Memory B cell (primary cell): Measurements from ENCODE around the gene DOC2A.
"Not testable (repeated sequence)": the region's sequence is repeated elsewhere in the genome, so short reads cannot be mapped to it uniquely, and the experiment has no call there.

Experiments used
- ATAC-seq: fragments of 150-1000 bp; cut with Tn5 transposase; 2 replicates; pipeline ENCODE4 v1.10.0; 2021; ENCODE audit warnings: low read depth, mild to moderate bottlenecking, moderate library complexity
- DNase-seq, 2 donors: peaks; one replicate each; pipeline ENCODE4 v3.0.0; 2022; ENCODE audit warnings: low spot score in 2 of 2
- H3K27ac Mint-ChIP-seq: one replicate; pipeline ENCODE4 v1.8.0; 2022; ENCODE audit warnings: mild to moderate bottlenecking, moderate library complexity, mixed read lengths
- H3K27me3 Mint-ChIP-seq: one replicate; pipeline ENCODE4 v1.8.0; 2022; ENCODE audit warnings: mixed read lengths
- H3K36me3 Mint-ChIP-seq: one replicate; pipeline ENCODE4 v1.8.0; 2022; ENCODE audit warnings: mild to moderate bottlenecking, mixed read lengths
- H3K4me1 Mint-ChIP-seq: one replicate; pipeline ENCODE4 v1.8.0; 2022; ENCODE audit warnings: mixed read lengths
- H3K4me3 Mint-ChIP-seq: one replicate; pipeline ENCODE4 v1.8.0; 2022; ENCODE audit warnings: mild to moderate bottlenecking, moderate library complexity, mixed read lengths
- H3K9me3 Mint-ChIP-seq: one replicate; pipeline ENCODE4 v1.8.0; 2022; ENCODE audit warnings: mixed read lengths

DOC2A gene

GRCh38 chr16:30017937-30018336 lies 7.1 kb upstream of the DOC2A start:
- H3K27ac Mint-ChIP-seq, H3K4me1 Mint-ChIP-seq, DNase-seq, H3K36me3 Mint-ChIP-seq, ATAC-seq, H3K4me3 Mint-ChIP-seq, H3K27me3 Mint-ChIP-seq, H3K9me3 Mint-ChIP-seq: not testable (repeated sequence)

GRCh38 chr16:30017277-30017656 lies 6.4 kb upstream of the DOC2A start:
- no peak overlapping the region for H3K4me3 Mint-ChIP-seq
- no peaks in the 10 kb centered on the region for H3K9me3 Mint-ChIP-seq
- peaks cover 7% of the 10 kb centered on the region for H3K27me3 Mint-ChIP-seq
- H3K36me3 Mint-ChIP-seq = no peaks in the 10 kb centered on the region
- H3K4me1 Mint-ChIP-seq = peaks cover 7% of the 10 kb centered on the region
- H3K27ac Mint-ChIP-seq = no peak overlapping the region
- no peak for DNase-seq
- no peak for ATAC-seq

GRCh38 chr16:30016555-30017276 lies 5.9 kb upstream of the DOC2A start:
- Mint-ChIP-seq H3K36me3 (no peaks in the 10 kb centered on the region), H3K9me3 (no peaks in the 10 kb centered on the region), H3K27ac (no peak overlapping the region), H3K4me3 (no peak overlapping the region), H3K4me1 (peaks cover 11% of the 10 kb centered on the region), H3K27me3 (peaks cover 12% of the 10 kb centered on the region)
- DNase-seq = no peak
- no peak for ATAC-seq

- not testable (repeated sequence) for H3K27ac Mint-ChIP-seq, ATAC-seq, H3K4me3 Mint-ChIP-seq, H3K36me3 Mint-ChIP-seq, DNase-seq, H3K4me1 Mint-ChIP-seq, H3K9me3 Mint-ChIP-seq
- H3K27me3 Mint-ChIP-seq = peaks cover 16% of the 10 kb centered on the region
These were observed 4.6 kb upstream of the DOC2A start for GRCh38 chr16:30015450-30015849.

- not testable (repeated sequence) for ATAC-seq, H3K36me3 Mint-ChIP-seq, H3K27ac Mint-ChIP-seq, DNase-seq, H3K9me3 Mint-ChIP-seq, H3K4me3 Mint-ChIP-seq
- Mint-ChIP-seq H3K4me1 (peaks cover 13% of the 10 kb centered on the region), H3K27me3 (peaks cover 30% of the 10 kb centered on the region)
These were observed 1.8 kb upstream of the DOC2A start for GRCh38 chr16:30012598-30012997.

GRCh38 chr16:30011714-30012504 lies 1.1 kb upstream of the DOC2A start:
- Mint-ChIP-seq H3K4me3 (peak overlapping the region; percentile 85), H3K27ac (peak overlapping the region; percentile 26), H3K27me3 (peaks cover 27% of the 10 kb centered on the region), H3K4me1 (peaks cover 13% of the 10 kb centered on the region), H3K36me3 (no peaks in the 10 kb centered on the region), H3K9me3 (no peaks in the 10 kb centered on the region)
- DNase-seq (no peak), ATAC-seq (no peak)

GRCh38 chr16:30009990-30010843 lies 610 bp downstream of the DOC2A start:
- peaks cover 24% of the 10 kb centered on the region for H3K27me3 Mint-ChIP-seq
- ATAC-seq (no peak), DNase-seq (no peak)
- no peak overlapping the region for H3K27ac Mint-ChIP-seq
- H3K36me3 Mint-ChIP-seq = no peaks in the 10 kb centered on the region
- H3K4me3 Mint-ChIP-seq = peak overlapping the region; percentile 56
- H3K9me3 Mint-ChIP-seq = no peaks in the 10 kb centered on the region
- H3K4me1 Mint-ChIP-seq = peaks cover 13% of the 10 kb centered on the region

GRCh38 chr16:30009085-30009862 lies 1.6 kb downstream of the DOC2A start:
- no peaks in the 10 kb centered on the region for H3K36me3 Mint-ChIP-seq
- peak overlapping the region; percentile 50 for H3K4me3 Mint-ChIP-seq
- ATAC-seq (no peak), DNase-seq (no peak)
- H3K27ac Mint-ChIP-seq = no peak overlapping the region
- peaks cover 14% of the 10 kb centered on the region for H3K4me1 Mint-ChIP-seq
- no peaks in the 10 kb centered on the region for H3K9me3 Mint-ChIP-seq
- peaks cover 23% of the 10 kb centered on the region for H3K27me3 Mint-ChIP-seq

- DNase-seq (no peak), ATAC-seq (no peak)
- Mint-ChIP-seq H3K36me3 (peaks cover 6% of the 10 kb centered on the region), H3K4me1 (peaks cover 15% of the 10 kb centered on the region), H3K27me3 (peaks cover 23% of the 10 kb centered on the region), H3K4me3 (no peak overlapping the region), H3K27ac (no peak overlapping the region), H3K9me3 (no peaks in the 10 kb centered on the region)
These were observed 3.4 kb downstream of the DOC2A start for GRCh38 chr16:30007378-30007895.

- DNase-seq = no peak
- no peak overlapping the region for H3K27ac Mint-ChIP-seq
- no peaks in the 10 kb centered on the region for H3K9me3 Mint-ChIP-seq
- no peak overlapping the region for H3K4me3 Mint-ChIP-seq
- H3K27me3 Mint-ChIP-seq = peaks cover 19% of the 10 kb centered on the region
- H3K36me3 Mint-ChIP-seq = peaks cover 7% of the 10 kb centered on the region
- no peak for ATAC-seq
- H3K4me1 Mint-ChIP-seq = peaks cover 13% of the 10 kb centered on the region
These were observed 4.0 kb downstream of the DOC2A start for GRCh38 chr16:30006659-30007377.

- peaks cover 16% of the 10 kb centered on the region for H3K27me3 Mint-ChIP-seq
- no peaks in the 10 kb centered on the region for H3K9me3 Mint-ChIP-seq
- H3K4me1 Mint-ChIP-seq = peaks cover 9% of the 10 kb centered on the region
- DNase-seq (no peak), ATAC-seq (no peak)
- peaks cover 7% of the 10 kb centered on the region for H3K36me3 Mint-ChIP-seq
- no peak overlapping the region for H3K4me3 Mint-ChIP-seq
- no peak overlapping the region for H3K27ac Mint-ChIP-seq
These were observed 4.7 kb downstream of the DOC2A start for GRCh38 chr16:30006095-30006473.

GRCh38 chr16:30005341-30006094 lies 5.3 kb downstream of the DOC2A start:
- ATAC-seq (peak; percentile 78), DNase-seq (peak in 1 of 2 donors; percentile 41)
- no peaks in the 10 kb centered on the region for H3K9me3 Mint-ChIP-seq
- H3K4me3 Mint-ChIP-seq = no peak overlapping the region
- peaks cover 7% of the 10 kb centered on the region for H3K36me3 Mint-ChIP-seq
- H3K27ac Mint-ChIP-seq = no peak overlapping the region
- H3K4me1 Mint-ChIP-seq = peaks cover 8% of the 10 kb centered on the region
- peaks cover 15% of the 10 kb centered on the region for H3K27me3 Mint-ChIP-seq
